ENCODE results near the gene ARHGEF19. TPM values are rescaled to one million over a fixed set of nuclear protein-coding genes. Genes with fewer than 3 reads are reported as not detected.

Gene ARHGEF19
- total and polyA plus RNA-seq, 9 of the 15 experiments (the other 6 are each of a cell fraction or from before 2014, with no cell fraction given) = 0.73 to 21.0 (median 5.2) TPM

DNA sequence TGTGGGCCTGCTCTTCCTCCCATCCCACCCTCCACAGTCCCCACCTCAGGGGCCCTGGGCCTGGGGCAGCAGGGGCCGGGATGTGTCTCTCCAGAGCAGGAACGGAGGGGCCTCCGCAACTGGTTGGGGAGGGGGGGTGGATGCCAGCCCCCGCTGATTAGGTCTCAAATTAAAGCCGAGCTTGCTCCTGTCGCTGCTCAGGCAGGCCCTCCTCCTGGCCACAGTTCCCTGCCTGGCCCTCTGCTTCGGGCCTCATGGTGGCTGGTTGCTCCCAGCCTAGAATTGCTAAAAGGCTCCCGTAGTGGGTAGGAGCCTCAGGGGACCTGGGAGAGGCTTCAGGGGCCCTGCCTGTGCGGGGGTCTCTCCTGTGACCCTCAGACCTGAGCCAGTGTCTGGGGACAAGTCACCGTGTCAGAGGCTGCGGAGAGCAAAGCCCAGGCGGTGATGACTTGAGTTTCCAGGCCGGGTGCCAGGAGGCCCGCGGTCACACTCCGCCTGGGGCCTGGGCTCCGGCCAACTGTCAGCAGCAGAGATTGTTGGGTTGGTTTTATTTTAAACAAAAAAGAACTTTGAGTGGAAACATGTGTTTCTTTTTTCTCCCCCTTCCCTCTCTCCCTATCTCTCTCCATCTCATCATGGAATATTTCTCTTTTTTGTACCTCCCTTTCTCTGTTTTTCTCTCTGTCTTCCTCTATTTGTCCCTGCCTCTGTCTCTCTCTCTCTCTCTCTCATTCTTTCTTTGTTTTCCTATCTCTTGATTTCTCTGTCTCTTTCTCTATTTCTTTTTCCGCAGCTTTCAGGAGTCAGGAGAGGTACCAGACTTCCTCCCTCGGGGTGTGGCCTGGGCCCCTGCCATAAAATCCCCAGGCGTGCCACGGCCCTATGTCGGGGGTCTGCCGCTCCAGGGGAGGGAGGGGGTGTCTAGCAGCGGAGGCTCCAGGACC is 36.6 kb downstream of the ARHGEF19 start (continued):
- TF ChIP-seq, protein P1, sequence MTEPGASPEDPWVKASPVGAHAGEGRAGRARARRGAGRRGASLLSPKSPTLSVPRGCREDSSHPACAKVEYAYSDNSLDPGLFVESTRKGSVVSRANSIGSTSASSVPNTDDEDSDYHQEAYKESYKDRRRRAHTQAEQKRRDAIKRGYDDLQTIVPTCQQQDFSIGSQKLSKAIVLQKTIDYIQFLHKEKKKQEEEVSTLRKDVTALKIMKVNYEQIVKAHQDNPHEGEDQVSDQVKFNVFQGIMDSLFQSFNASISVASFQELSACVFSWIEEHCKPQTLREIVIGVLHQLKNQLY (CRISPR knock-in tag; conservative IDR thresholded peaks at IDR 0.05) = no peak
- TF ChIP-seq SMARCC2 (IDR thresholded peaks at IDR 0.05; ENCODE audit: low read depth) (no peak), SREBF1 (IDR thresholded peaks at IDR 0.05; ENCODE audit: borderline replicate concordance, low read depth, low read length) (no peak), POU5F1 (IDR thresholded peaks at IDR 0.05; ENCODE audit: borderline replicate concordance, low read depth, low read length, partially characterized antibody) (no peak), RBFOX2 (IDR thresholded peaks at IDR 0.05; ENCODE audit: low read depth, low read length) (peak; percentile 41; the same call in 1 of the 2 replicates), SAFB (IDR thresholded peaks at IDR 0.05; ENCODE audit: borderline replicate concordance, low read depth, low read length) (no peak), ZNF217 (CRISPR knock-in tag; IDR thresholded peaks at IDR 0.05) (no peak), TAF15 (IDR thresholded peaks at IDR 0.05; ENCODE audit: low read depth, low read length) (no peak), DNMT1 (IDR thresholded peaks at IDR 0.05) (no peak), USF1 (CRISPR knock-in tag; IDR thresholded peaks at IDR 0.05) (no peak), XRCC4 (IDR thresholded peaks at IDR 0.05; ENCODE audit: extremely low read depth, insufficient read depth, insufficient read length) (no peak), NCOA6 (IDR thresholded peaks at IDR 0.05) (no peak), KLF6 (CRISPR knock-in tag; IDR thresholded peaks at IDR 0.05; ENCODE audit: borderline replicate concordance) (no peak), HLTF (IDR thresholded peaks at IDR 0.05) (no peak)
- TF ChIP-seq, protein P2, sequence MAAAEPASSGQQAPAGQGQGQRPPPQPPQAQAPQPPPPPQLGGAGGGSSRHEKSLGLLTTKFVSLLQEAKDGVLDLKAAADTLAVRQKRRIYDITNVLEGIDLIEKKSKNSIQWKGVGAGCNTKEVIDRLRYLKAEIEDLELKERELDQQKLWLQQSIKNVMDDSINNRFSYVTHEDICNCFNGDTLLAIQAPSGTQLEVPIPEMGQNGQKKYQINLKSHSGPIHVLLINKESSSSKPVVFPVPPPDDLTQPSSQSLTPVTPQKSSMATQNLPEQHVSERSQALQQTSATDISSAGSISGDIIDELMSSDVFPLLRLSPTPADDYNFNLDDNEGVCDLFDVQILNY (CRISPR knock-in tag; IDR thresholded peaks at IDR 0.05) = no peak
- TF ChIP-seq, protein P3, sequence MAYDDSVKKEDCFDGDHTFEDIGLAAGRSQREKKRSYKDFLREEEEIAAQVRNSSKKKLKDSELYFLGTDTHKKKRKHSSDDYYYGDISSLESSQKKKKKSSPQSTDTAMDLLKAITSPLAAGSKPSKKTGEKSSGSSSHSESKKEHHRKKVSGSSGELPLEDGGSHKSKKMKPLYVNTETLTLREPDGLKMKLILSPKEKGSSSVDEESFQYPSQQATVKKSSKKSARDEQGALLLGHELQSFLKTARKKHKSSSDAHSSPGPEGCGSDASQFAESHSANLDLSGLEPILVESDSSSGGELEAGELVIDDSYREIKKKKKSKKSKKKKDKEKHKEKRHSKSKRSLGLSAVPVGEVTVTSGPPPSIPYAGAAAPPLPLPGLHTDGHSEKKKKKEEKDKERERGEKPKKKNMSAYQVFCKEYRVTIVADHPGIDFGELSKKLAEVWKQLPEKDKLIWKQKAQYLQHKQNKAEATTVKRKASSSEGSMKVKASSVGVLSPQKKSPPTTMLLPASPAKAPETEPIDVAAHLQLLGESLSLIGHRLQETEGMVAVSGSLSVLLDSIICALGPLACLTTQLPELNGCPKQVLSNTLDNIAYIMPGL (CRISPR knock-in tag; IDR thresholded peaks at IDR 0.05) = no peak
- TF ChIP-seq, protein P4, sequence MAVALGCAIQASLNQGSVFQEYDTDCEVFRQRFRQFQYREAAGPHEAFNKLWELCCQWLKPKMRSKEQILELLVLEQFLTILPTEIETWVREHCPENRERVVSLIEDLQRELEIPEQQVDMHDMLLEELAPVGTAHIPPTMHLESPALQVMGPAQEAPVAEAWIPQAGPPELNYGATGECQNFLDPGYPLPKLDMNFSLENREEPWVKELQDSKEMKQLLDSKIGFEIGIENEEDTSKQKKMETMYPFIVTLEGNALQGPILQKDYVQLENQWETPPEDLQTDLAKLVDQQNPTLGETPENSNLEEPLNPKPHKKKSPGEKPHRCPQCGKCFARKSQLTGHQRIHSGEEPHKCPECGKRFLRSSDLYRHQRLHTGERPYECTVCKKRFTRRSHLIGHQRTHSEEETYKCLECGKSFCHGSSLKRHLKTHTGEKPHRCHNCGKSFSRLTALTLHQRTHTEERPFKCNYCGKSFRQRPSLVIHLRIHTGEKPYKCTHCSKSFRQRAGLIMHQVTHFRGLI (CRISPR knock-in tag; IDR thresholded peaks at IDR 0.05) = peak; percentile 97; the same call in 1 of the 2 replicates
- TF ChIP-seq, protein P5, sequence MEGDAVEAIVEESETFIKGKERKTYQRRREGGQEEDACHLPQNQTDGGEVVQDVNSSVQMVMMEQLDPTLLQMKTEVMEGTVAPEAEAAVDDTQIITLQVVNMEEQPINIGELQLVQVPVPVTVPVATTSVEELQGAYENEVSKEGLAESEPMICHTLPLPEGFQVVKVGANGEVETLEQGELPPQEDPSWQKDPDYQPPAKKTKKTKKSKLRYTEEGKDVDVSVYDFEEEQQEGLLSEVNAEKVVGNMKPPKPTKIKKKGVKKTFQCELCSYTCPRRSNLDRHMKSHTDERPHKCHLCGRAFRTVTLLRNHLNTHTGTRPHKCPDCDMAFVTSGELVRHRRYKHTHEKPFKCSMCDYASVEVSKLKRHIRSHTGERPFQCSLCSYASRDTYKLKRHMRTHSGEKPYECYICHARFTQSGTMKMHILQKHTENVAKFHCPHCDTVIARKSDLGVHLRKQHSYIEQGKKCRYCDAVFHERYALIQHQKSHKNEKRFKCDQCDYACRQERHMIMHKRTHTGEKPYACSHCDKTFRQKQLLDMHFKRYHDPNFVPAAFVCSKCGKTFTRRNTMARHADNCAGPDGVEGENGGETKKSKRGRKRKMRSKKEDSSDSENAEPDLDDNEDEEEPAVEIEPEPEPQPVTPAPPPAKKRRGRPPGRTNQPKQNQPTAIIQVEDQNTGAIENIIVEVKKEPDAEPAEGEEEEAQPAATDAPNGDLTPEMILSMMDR (IDR thresholded peaks at IDR 0.05 in 2 of 3, conservative IDR thresholded peaks at IDR 0.05 in 1 of 3; ENCODE audit: insufficient read depth in 2 of 3, low read depth in 1 of 3, low read length in 3 of 3) = no peak

Data from K562 (cell line).